ENCODE data around the gene NEIL1. TPM values are rescaled to one million over a fixed set of nuclear protein-coding genes. Genes with fewer than 3 reads are reported as not detected.
A peak's percentile ranks its signal among the peaks of the same experiment; 100 is the strongest.

Gene NEIL1
- total RNA-seq, 1 experiment from 2014 or later: 41.4 TPM

DNA sequence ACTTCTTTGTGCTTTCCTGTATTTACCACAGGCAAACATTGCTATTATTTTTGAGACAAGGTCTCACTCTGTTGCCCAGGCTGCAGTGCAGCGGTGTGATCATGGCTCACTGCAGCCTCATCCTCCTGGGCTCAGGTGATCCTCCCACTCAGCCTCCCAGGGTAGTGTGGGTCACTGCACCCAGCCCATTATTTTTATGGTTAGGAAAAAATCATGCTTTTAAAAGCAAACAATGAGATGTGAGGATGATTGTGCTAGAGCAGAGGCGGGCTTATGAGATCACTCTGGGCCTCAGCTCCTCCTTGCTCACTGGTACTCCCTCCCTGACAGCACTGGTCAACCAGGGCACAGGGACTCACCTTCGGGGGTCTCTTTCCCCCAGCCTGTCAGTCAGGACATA lies 19.3 kb downstream of the NEIL1 start:
- Histone ChIP-seq H3K9me3 (ENCODE audit: control insufficient read depth in 1 of 2, insufficient read depth in 1 of 2, low read depth in 1 of 2, low read length in 2 of 2) (no peaks in the 10 kb centered on the region), H3K9ac (ENCODE audit: low read length) (no peak overlapping the region), H3K27me3 (ENCODE audit: insufficient read depth, low read length) (no peaks in the 10 kb centered on the region), H3K4me1 (ENCODE audit: control insufficient read depth in 1 of 2, insufficient read depth in 2 of 2, low read length in 2 of 2) (peaks cover 11 to 23% of the 10 kb centered on the region in 2 experiments), H3K27ac (ENCODE audit: low read depth, low read length) (no peak overlapping the region), H3K79me2 (ENCODE audit: insufficient read depth, low read length) (peaks cover 6% of the 10 kb centered on the region), H3K9me2 (ENCODE audit: insufficient read depth) (no peaks in the 10 kb centered on the region), H2AFZ (ENCODE audit: low read depth, low read length, poor library complexity, severe bottlenecking) (no peak overlapping the region), H3K36me3 (ENCODE audit: control insufficient read depth in 1 of 2, insufficient read depth in 2 of 2, low read length in 2 of 2) (peaks cover 10 to 17% of the 10 kb centered on the region in 2 experiments; a peak in 3 of 4 replicates), H3K4me3 (replicated peaks in 1 of 2; ENCODE audit: low read depth in 1 of 2, low read length in 2 of 2) (no peak overlapping the region), H4K20me1 (ENCODE audit: insufficient read depth) (no peaks in the 10 kb centered on the region), H3K4me2 (ENCODE audit: low read length) (no peak overlapping the region)
- no peak for ATAC-seq
- ChIA-PET CTCF (no interaction called here), RAD21 (ENCODE audit: low non-redundant PET in 1 of 2, low total read pairs in 2 of 2, uncharacterized antibody in 2 of 2, unreplicated experiment in 2 of 2) (no interaction called here), POLR2A (no interaction called here)
- BruUV-seq (replicated peaks): no TSS peak
- DNase-seq (ENCODE audit: low read depth, low spot score): no peak
- TF ChIP-seq, protein P1, sequence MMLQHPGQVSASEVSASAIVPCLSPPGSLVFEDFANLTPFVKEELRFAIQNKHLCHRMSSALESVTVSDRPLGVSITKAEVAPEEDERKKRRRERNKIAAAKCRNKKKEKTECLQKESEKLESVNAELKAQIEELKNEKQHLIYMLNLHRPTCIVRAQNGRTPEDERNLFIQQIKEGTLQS (IDR thresholded peaks at IDR 0.05): no peak
- TF ChIP-seq CEBPB (IDR thresholded peaks at IDR 0.05; ENCODE audit: low read depth): no peak
- intact Hi-C loops (cut with micrococcal nuclease): loop anchor here (5.0 kb wide), 2 partner anchors 261 to 301 kb away; partner anchors contain the start of gene SNUPN

DNA sequence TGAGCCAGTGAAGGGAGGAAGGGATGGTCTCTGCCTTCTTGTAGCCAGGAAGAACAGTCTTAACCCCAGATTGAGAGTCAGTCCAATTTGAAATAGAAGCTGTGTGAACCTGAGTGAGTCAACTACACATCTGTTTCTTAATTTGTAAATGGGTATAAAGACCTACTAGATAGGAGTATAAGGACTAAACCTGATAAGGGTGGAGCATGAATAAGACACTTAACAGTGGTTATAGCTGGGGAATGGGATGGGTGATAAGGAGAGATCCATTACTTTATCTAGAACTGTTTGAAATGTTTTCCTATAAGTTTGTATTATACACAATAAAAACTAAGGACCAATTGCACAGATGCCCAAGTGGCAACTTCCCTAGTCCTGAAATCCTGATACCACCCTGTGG lies 20.2 kb downstream of the NEIL1 start:
- RAD21 ChIA-PET (ENCODE audit: low non-redundant PET in 1 of 2, low total read pairs in 2 of 2, uncharacterized antibody in 2 of 2, unreplicated experiment in 2 of 2): interaction anchor here in 1 of 2 experiments (1.3 kb wide), 1 partner anchor 299 kb away, joined by 3 read pairs; no protein-coding TSS in a partner anchor
- TSS peak; percentile 37 for BruUV-seq (replicated peaks)
- DNase-seq (ENCODE audit: low read depth, low spot score) (no peak), ATAC-seq (no peak)
- peaks cover 6% of the 10 kb centered on the region for H3K79me2 ChIP-seq (ENCODE audit: insufficient read depth, low read length)
- H2AFZ ChIP-seq (ENCODE audit: low read depth, low read length, poor library complexity, severe bottlenecking): no peak overlapping the region
- intact Hi-C loops (cut with micrococcal nuclease): loop anchor here (1.0 to 5.0 kb wide), 3 partner anchors 260 to 435 kb away; partner anchors contain the start of gene SNUPN
- peaks cover 11 to 23% of the 10 kb centered on the region in 2 experiments for H3K4me1 ChIP-seq (ENCODE audit: control insufficient read depth in 1 of 2, insufficient read depth in 2 of 2, low read length in 2 of 2)
- H3K4me3 ChIP-seq (replicated peaks in 1 of 2; ENCODE audit: low read depth in 1 of 2, low read length in 2 of 2): peak overlapping the region; percentile 1 to 68
- H3K27ac ChIP-seq (ENCODE audit: low read depth, low read length): peak overlapping the region; percentile 41; the same call in 1 of the 2 replicates
- no peaks in the 10 kb centered on the region for H4K20me1 ChIP-seq (ENCODE audit: insufficient read depth)
- CTCF ChIA-PET: interaction anchor here (1.7 to 2.5 kb wide), 4 partner anchors 85 to 317 kb away, joined by 9 to 34 read pairs (median 16); partner anchors contain the start of genes IMP3 and SIN3A
- no peaks in the 10 kb centered on the region for H3K9me2 ChIP-seq (ENCODE audit: insufficient read depth)
- no peaks in the 10 kb centered on the region for H3K9me3 ChIP-seq (ENCODE audit: control insufficient read depth in 1 of 2, insufficient read depth in 1 of 2, low read depth in 1 of 2, low read length in 2 of 2)
- H3K36me3 ChIP-seq (ENCODE audit: control insufficient read depth in 1 of 2, insufficient read depth in 2 of 2, low read length in 2 of 2): peaks cover 17 to 26% of the 10 kb centered on the region in 2 experiments
- POLR2A ChIA-PET: interaction anchor here (2.1 to 3.1 kb wide), 2 partner anchors 86 to 302 kb away, joined by 7 to 39 read pairs; partner anchors contain the start of gene SIN3A
- H3K9ac ChIP-seq (ENCODE audit: low read length): peak overlapping the region; percentile 96
- peak overlapping the region; percentile 80 for H3K4me2 ChIP-seq (ENCODE audit: low read length)
- no peaks in the 10 kb centered on the region for H3K27me3 ChIP-seq (ENCODE audit: insufficient read depth, low read length)
- TF ChIP-seq POLR2AphosphoS5 (IDR thresholded peaks at IDR 0.05; ENCODE audit: low read depth, low read length) (no peak), CEBPB (IDR thresholded peaks at IDR 0.05; ENCODE audit: low read depth) (no peak), FOSL1 (IDR thresholded peaks at IDR 0.05; ENCODE audit: low read depth) (no peak), ZFX (IDR thresholded peaks at IDR 0.05) (no peak), EZH2phosphoT487 (IDR thresholded peaks at IDR 0.05; ENCODE audit: borderline replicate concordance) (no peak), POLR2A (IDR thresholded peaks at IDR 0.05; ENCODE audit: borderline replicate concordance, extremely low read depth, insufficient read depth, insufficient read length) (no peak), CBX3 (IDR thresholded peaks at IDR 0.05; ENCODE audit: low read depth) (no peak)
- TF ChIP-seq, protein P2, sequence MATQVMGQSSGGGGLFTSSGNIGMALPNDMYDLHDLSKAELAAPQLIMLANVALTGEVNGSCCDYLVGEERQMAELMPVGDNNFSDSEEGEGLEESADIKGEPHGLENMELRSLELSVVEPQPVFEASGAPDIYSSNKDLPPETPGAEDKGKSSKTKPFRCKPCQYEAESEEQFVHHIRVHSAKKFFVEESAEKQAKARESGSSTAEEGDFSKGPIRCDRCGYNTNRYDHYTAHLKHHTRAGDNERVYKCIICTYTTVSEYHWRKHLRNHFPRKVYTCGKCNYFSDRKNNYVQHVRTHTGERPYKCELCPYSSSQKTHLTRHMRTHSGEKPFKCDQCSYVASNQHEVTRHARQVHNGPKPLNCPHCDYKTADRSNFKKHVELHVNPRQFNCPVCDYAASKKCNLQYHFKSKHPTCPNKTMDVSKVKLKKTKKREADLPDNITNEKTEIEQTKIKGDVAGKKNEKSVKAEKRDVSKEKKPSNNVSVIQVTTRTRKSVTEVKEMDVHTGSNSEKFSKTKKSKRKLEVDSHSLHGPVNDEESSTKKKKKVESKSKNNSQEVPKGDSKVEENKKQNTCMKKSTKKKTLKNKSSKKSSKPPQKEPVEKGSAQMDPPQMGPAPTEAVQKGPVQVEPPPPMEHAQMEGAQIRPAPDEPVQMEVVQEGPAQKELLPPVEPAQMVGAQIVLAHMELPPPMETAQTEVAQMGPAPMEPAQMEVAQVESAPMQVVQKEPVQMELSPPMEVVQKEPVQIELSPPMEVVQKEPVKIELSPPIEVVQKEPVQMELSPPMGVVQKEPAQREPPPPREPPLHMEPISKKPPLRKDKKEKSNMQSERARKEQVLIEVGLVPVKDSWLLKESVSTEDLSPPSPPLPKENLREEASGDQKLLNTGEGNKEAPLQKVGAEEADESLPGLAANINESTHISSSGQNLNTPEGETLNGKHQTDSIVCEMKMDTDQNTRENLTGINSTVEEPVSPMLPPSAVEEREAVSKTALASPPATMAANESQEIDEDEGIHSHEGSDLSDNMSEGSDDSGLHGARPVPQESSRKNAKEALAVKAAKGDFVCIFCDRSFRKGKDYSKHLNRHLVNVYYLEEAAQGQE (IDR thresholded peaks at IDR 0.05; ENCODE audit: low read depth): no peak
- TF ChIP-seq, protein P3, sequence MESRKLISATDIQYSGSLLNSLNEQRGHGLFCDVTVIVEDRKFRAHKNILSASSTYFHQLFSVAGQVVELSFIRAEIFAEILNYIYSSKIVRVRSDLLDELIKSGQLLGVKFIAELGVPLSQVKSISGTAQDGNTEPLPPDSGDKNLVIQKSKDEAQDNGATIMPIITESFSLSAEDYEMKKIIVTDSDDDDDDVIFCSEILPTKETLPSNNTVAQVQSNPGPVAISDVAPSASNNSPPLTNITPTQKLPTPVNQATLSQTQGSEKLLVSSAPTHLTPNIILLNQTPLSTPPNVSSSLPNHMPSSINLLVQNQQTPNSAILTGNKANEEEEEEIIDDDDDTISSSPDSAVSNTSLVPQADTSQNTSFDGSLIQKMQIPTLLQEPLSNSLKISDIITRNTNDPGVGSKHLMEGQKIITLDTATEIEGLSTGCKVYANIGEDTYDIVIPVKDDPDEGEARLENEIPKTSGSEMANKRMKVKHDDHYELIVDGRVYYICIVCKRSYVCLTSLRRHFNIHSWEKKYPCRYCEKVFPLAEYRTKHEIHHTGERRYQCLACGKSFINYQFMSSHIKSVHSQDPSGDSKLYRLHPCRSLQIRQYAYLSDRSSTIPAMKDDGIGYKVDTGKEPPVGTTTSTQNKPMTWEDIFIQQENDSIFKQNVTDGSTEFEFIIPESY (IDR thresholded peaks at IDR 0.05; ENCODE audit: extremely low read depth, insufficient replicate concordance, low read length): no peak
- TF ChIP-seq, protein P4, sequence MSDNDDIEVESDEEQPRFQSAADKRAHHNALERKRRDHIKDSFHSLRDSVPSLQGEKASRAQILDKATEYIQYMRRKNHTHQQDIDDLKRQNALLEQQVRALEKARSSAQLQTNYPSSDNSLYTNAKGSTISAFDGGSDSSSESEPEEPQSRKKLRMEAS (IDR thresholded peaks at IDR 0.05): no peak
- TF ChIP-seq, protein P1 (IDR thresholded peaks at IDR 0.05): no peak
